HG03025 (cell line): Measurements from ENCODE around the gene USP3.
"Not testable (repeated sequence)": the region's sequence is repeated elsewhere in the genome, so short reads cannot be mapped to it uniquely, and the experiment has no call there.

ENCODE experiments used
- ATAC-seq: cut with Tn5 transposase; IDR thresholded peaks from one replicate; pipeline ENCODE4 v1.9.1; 2021; ENCODE audit warnings: mild to moderate bottlenecking, moderate library complexity; ENCODE audit not compliant: unreplicated experiment, low FRiP score

The USP3 gene

GRCh38 chr15:63509955-63510940 is 5.9 kb downstream of the USP3 start:
- ATAC-seq = no peak

- ATAC-seq = no peak
Observed at GRCh38 chr15:63512148-63512547, 7.8 kb downstream of the USP3 start.

DNA sequence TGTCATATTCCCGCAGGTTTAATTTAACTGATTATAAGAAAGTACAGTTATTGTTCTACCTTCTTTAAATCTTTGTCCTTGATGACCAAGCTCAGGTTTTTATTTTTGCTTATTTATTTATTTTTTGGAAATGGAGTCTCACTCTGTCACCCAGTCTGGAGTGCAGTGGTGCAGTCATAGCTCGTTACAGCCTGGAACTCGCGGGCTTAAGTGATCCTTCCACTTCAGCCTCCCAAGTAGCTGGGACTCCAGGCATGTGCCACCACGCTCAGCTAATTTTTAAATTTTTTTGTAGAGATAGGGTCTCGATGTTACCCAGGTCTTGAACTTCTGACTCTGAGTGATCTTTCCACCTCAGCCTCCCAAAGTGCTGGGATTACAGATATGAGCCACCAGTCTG is 8.9 kb downstream of the USP3 start:
- no peak for ATAC-seq

DNA sequence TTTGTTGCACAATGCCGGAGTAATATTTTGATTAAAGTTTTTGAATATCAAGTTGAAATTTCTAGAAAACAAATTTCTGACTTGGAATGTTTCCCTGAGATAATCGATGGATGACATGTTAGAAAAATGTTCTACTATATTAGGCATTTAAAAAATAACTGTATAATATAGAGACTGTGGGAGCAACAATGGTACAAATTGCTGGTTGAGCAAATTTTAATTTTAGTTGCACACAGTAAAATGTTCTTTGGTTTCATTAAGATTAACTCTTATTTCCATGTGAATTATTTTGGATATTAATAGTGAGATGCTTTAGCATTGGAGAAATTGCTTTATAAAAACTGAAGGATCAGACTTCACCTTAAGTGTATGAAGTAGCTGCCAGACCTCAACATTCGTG is 9.3 kb downstream of the USP3 start:
- no peak for ATAC-seq

- no peak for ATAC-seq
Observed at GRCh38 chr15:63514531-63514943, 10.1 kb downstream of the USP3 start.

DNA sequence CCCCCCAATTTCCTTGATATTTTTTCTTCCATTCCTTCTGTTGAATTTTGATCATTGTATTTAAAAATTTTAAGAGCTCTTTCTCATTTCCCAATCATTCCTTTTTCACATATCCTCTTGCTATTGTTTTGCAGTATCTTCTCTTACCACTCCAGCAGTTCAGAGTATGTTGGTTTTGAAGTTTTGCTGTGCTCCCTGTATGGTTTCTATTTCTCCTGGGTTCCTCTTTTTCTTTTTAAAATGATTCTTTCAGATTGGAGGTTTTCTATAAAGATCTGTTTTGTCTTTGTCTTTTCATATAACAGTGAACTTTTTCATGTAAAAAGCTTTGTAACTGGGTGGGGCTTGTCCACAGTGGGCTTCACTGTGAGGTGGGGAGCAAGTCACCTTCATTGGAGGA is 12.8 kb downstream of the USP3 start:
- ATAC-seq = no peak

DNA sequence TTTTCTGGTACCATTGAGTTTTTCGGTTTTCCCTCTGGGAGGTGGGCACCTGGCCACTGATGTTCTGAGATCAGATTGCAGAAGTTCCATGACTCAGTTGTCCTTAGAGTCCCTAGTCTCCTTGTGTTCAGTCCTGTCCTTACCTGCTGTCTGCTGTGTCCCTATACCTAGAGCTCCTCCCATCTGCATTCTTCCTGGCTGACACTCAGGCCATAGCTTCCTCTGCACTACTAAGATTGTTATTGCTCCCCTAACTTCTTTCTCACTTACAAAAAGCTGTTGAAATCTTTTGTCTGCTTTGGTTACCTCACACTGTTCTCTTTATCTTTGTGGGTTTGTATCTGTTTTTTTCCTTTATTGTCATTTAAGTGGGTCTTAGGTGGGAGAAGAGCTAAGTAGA is 13.2 kb downstream of the USP3 start:
- no peak for ATAC-seq

DNA sequence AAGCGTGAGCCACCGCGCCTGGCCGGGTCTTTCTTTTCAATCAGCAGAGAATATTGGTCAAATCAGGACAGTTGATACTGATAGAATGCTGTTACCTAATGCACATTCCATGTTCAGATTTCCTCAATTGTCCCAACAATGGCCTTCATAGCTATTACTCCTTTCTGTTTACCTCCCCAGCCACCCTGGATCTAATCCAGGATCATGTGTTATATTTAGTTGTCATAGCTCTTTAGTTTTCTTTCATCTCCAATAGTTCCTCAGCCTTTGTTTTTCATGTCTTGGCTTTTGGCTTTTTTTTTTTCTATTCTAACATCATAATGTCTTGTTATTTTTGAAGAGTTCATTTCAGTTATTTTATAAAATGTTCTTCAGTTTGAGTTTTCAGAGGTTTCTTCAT is 14.6 kb downstream of the USP3 start:
- ATAC-seq = no peak

- ATAC-seq = no peak
Observed at GRCh38 chr15:63519548-63520178, 15.3 kb downstream of the USP3 start.

GRCh38 chr15:63520462-63520861 is 16.1 kb downstream of the USP3 start:
- ATAC-seq = not testable (repeated sequence)

GRCh38 chr15:63522225-63522578 is 17.8 kb downstream of the USP3 start:
- ATAC-seq = no peak

DNA sequence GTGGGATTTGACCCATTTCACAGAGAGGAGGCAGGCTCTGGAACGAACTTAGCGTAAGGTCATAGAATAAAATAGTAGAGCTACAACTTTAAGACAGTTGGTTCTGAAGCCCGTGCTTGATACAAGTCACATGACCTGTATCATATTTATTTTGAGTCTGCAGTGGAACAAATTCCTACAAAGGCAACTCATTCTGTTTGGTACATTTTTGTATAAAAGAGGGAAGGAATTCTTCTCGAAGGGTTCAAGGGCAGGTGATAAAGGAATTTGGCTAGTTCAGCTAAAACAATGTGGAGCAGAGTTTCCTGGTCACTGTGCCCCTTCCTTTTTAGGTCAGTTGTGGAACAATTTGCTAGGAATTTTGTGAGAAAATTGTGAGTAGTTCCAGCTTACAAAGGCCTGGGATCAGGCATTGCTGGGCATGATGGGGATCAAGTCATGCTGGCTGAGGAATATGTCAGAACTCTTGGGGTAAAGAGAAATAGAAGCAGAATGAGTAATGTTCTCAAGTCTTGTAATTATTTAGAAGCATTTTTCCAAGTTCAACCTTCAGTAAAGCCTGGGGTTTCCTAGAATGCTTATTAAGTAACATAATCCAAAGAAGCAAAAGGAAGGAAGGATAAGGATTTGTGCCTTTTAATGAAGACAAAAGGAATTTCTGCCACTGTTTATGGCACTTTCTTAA is 19.1 kb downstream of the USP3 start:
- ATAC-seq = no peak

GRCh38 chr15:63524316-63525015 is 20.1 kb downstream of the USP3 start:
- no peak for ATAC-seq

GRCh38 chr15:63526401-63526800 is 22.0 kb downstream of the USP3 start:
- ATAC-seq = no peak

DNA sequence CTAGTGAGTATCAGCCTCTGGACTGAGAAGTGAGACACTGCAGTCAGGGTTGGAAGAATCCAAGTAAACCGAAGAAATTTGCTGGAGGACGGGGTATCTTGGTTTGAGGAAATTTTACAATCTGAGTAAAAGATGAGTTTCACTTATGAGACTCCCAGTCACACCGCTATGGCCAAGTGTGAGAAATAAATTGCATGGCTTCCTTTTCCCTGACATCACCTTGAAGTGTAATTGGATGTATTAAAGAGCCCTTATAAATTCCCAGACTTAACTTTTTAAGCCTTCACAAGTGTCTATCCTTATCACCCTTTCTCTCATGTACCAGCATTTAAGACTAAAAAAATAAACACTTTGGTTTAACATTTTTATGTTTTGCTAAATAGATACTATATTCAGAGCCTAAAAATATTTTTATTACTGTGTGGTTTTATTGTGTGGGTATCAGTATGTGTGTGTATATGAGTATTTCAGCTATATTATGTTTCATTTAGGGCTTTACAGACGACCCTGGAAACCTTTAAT is 23.8 kb downstream of the USP3 start:
- no peak for ATAC-seq

DNA sequence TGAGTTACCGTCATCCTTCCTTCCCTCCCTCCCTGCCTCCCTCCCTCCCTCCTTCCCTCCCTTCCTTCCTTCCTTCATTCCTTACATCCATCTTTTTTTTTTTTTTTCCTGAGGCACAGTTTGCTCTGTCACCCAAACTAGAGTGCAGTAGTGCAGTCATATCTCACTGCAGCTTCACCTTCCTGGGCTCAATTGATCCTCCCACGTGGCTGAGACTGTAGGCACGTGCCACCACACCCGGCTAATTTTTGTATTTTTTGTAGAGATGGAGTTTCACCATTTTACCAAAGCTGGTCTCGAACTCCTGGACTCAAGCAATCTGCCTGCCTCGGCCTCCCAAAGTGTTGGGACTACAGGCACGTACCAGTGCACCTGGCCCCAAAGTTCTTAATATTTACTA is 25.8 kb downstream of the USP3 start:
- ATAC-seq = no peak

GRCh38 chr15:63530752-63531299 is 26.4 kb downstream of the USP3 start:
- ATAC-seq = no peak

- no peak for ATAC-seq
Observed at GRCh38 chr15:63531586-63531985, 27.2 kb downstream of the USP3 start.

- no peak for ATAC-seq
Observed at GRCh38 chr15:63532307-63532744, 27.9 kb downstream of the USP3 start.

DNA sequence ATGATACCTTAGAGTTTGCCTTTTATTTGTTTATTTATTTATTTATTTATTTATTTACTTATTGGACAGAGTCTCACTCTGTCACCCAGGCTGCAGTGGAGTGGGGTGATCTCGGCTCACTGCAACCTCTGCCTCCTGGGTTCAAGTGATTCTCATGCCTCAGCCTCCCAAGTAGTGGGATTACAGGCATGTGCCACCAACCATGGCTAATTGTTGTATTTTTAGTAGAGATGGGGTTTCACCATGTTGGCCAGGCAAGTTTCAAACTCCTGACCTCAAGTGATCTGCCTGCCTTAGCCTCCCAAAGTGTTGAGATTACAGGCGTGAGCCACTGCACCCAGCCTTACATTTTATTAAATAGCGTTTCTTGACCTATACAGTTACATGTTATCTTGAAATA is 30.5 kb downstream of the USP3 start:
- ATAC-seq = not testable (repeated sequence)
